Measurements from ENCODE around the gene ZNF19.
A peak's percentile ranks its signal among the peaks of the same experiment; 100 is the strongest.

DNA sequence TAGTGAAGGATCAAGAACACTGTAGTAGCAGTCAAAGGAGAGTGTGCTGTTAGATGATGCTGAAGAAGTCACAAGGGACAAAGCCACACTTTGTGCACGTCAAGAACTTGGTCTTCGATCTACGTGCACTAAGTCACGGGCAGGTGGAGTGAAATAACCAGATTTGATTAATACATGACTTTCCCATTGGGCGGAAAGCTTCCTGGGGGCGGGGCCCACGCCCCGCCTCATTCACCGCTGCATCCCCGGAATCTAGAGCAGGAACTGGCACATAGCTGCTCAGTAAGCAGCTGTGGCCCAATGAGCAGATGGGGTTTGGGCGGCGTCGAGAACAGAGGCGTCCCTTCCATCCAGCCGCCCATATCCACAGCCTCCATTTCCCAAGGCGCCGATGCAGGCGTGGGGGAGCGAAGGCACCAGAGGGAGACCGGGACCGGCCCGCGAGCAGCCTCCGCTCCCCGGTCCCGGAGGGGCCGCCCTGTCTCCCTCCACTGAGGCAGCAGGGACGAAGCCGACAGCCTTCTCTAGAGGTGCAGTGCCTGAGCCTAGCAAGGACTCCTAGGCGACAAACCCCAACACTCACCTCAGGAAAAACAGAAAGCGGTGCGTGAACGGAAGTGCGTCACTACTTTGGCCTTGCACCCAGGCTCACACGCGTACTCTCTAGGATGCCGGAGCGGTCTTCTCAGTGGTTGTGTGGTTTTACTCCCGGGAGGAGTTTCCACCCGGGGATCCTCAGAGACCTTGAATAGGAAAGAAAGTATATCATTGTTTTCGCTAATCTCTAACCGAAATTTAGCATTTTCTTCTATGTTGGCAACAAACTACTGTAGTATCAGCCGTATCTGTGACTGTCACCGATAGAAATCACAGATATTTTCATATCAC lies 4.9 kb downstream of the ZNF19 start:
- TF ChIP-seq, protein P1, sequence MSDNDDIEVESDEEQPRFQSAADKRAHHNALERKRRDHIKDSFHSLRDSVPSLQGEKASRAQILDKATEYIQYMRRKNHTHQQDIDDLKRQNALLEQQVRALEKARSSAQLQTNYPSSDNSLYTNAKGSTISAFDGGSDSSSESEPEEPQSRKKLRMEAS (IDR thresholded peaks at IDR 0.05; ENCODE audit: insufficient read depth, insufficient read length), result no peak
- TF ChIP-seq, protein P2, sequence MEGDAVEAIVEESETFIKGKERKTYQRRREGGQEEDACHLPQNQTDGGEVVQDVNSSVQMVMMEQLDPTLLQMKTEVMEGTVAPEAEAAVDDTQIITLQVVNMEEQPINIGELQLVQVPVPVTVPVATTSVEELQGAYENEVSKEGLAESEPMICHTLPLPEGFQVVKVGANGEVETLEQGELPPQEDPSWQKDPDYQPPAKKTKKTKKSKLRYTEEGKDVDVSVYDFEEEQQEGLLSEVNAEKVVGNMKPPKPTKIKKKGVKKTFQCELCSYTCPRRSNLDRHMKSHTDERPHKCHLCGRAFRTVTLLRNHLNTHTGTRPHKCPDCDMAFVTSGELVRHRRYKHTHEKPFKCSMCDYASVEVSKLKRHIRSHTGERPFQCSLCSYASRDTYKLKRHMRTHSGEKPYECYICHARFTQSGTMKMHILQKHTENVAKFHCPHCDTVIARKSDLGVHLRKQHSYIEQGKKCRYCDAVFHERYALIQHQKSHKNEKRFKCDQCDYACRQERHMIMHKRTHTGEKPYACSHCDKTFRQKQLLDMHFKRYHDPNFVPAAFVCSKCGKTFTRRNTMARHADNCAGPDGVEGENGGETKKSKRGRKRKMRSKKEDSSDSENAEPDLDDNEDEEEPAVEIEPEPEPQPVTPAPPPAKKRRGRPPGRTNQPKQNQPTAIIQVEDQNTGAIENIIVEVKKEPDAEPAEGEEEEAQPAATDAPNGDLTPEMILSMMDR (IDR thresholded peaks at IDR 0.05; ENCODE audit: extremely low read depth in 1 of 2, insufficient read depth in 1 of 2, low read depth in 1 of 2, low read length in 2 of 2), result no peak
- peak; percentile 61 for TF ChIP-seq POLR2AphosphoS5 (IDR thresholded peaks at IDR 0.05; ENCODE audit: insufficient read depth, low read depth, low read length)
- peak; percentile 70 for TF ChIP-seq POLR2A (IDR thresholded peaks at IDR 0.05; ENCODE audit: low read depth, low read length)
- no peak for TF ChIP-seq EZH2 (IDR thresholded peaks at IDR 0.05; ENCODE audit: borderline replicate concordance, low read depth, low read length, severe bottlenecking)
- TF ChIP-seq FOS (IDR thresholded peaks at IDR 0.05; ENCODE audit: borderline replicate concordance, insufficient read depth, low read length), result no peak
- TF ChIP-seq MYC (IDR thresholded peaks at IDR 0.05; ENCODE audit: low read depth, low read length), result no peak
- TF ChIP-seq GATA2 (IDR thresholded peaks at IDR 0.05; ENCODE audit: insufficient read depth, insufficient read length, low read depth, low read length), result no peak
- no peak for TF ChIP-seq JUN (IDR thresholded peaks at IDR 0.05; ENCODE audit: borderline replicate concordance, insufficient read depth, insufficient read length, low read depth)

Measured in endothelial cell of umbilical vein (primary cell).